Lower leg skin (tissue), 3 donors: Measurements from ENCODE around the gene RASA3.

Experiments
- POLR2A ChIP-seq, 2 donors: fragments of 450-650 bp; IDR thresholded peaks; one replicate each; pipeline ENCODE4 v1.6.1; 2016 to 2017; ENCODE audit warnings: antibody characterized with exemption in 2 of 2, mild to moderate bottlenecking in 1 of 2, moderate library complexity in 1 of 2
- TF ChIP-seq, protein P1 (sequence below), 3 donors: fragments of 450-650 bp; IDR thresholded peaks; one replicate each; pipeline ENCODE4 v1.5.1; 2016; ENCODE audit warnings: antibody characterized with exemption in 3 of 3, mild to moderate bottlenecking in 3 of 3, moderate library complexity in 2 of 3

DNA sequence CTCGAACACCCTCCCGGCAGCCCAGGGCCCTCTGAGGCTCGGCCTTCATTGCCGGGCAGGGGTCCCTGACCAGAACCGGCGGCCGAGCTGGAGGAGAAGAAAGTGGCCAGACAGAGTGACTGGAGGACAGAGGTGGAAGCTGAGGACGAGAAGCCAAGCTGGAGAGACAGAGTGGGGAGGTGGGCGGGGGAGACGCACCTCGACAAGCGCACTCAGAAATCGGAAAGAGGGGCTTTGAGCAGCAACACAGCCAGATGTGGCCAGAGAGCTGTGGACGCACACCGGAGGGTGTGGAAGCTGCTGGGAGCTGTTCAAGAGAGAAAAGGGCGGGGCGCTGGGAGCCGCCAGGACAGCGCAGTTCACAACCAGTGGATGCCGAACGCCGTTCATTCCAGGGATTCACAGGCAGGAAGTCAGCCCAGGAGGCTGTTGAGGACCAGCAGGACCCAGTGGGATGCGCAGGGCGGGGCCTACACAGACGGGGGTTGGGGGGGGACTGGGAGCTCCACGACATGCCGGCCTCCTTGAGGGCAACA, 130.3 kb downstream of the RASA3 start:
- no peak for TF ChIP-seq POLR2A (IDR thresholded peaks at IDR 0.05)
- TF ChIP-seq, protein P1, sequence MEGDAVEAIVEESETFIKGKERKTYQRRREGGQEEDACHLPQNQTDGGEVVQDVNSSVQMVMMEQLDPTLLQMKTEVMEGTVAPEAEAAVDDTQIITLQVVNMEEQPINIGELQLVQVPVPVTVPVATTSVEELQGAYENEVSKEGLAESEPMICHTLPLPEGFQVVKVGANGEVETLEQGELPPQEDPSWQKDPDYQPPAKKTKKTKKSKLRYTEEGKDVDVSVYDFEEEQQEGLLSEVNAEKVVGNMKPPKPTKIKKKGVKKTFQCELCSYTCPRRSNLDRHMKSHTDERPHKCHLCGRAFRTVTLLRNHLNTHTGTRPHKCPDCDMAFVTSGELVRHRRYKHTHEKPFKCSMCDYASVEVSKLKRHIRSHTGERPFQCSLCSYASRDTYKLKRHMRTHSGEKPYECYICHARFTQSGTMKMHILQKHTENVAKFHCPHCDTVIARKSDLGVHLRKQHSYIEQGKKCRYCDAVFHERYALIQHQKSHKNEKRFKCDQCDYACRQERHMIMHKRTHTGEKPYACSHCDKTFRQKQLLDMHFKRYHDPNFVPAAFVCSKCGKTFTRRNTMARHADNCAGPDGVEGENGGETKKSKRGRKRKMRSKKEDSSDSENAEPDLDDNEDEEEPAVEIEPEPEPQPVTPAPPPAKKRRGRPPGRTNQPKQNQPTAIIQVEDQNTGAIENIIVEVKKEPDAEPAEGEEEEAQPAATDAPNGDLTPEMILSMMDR (IDR thresholded peaks at IDR 0.05): no peak
